DMS53 treated with DMSO at 0.1 percent for 48 hours (cell line): ENCODE data around the gene CD164L2.

ENCODE experiments used
- DNase-seq: peaks from one replicate; lab custom pipeline; 2025; ENCODE audit not compliant: unreplicated experiment; lab: John Stamatoyannopoulos, UW

Gene CD164L2

GRCh38 chr1:27365372-27366112, 17.6 kb downstream of the CD164L2 start:
- DNase-seq, result peak; percentile 77

DNA sequence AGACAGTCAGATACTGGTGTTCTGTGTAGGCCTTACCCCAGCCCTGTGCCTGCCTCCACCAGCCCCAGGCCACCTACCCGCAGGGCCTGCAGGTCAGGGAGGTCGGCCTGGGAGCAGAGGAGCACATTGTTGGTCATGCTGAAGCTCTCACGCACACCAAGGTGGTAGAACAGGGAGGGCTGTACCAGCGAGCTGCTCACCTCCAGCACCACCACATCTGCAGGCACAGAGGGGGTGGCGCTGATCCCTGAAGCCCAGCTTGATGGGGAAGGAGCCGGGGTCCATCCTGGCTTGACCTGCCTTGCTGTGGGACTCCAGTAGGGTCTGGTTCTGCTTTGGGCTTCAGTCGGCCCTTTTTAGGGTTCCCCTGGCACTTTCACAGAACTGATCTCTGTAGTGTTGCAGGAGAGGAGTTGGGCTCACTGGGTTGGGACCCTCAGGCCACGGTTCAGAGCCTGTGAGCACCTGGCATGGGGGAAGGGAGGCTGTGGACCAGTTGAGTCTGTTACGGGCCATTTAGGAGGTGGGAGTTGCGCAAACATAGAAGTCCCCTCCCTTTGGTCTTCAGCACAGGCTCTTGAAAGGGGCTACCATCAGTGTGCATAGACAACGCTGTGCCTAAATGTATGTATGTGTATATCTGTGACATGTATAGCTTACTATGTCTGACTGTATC, 18.3 kb downstream of the CD164L2 start:
- no peak for DNase-seq

DNA sequence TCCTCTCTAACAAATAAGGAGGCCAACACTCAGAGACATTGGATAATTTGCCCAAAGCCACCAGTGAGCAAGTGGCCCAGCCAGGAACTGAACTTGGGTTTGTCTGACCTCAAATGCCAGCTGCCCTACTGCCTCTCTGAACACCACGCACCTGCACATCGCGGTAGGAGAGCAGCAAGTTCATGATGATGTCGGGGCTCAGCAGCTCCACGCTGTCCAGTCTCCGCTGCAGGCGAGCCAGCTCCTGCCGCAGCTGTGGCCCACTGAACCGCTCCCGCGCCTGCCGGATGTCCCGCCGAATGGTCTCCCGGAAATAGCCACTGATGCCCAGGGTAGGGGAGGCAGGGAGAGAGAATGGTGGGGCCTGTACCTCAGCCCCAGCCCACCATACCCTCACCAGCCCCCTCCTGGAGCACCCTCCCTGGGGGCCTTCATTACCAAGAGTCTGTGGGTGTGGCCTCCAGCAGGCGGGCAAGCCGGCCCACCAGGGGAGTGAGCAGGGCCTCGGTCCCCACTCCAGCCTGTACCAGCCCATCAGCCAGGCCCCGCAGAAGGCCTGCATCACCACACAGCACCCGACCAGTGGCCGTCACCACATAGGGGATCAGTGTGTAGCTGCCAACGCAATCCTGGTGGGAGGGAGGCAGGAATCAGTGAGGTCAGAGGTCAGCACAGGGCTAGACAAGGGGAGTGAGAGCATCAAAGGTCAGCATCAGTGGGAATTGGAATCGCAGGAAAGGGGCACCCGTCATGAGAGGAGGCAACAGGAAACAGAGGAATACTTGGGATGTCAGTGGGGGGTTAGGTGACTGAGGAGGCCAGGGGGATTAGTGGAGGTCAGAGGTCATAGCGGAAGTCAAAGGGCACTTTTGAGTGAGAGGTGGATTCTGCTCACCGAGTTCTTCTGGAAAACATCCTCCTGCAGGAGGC, 19.1 kb downstream of the CD164L2 start:
- DNase-seq, result no peak

DNA sequence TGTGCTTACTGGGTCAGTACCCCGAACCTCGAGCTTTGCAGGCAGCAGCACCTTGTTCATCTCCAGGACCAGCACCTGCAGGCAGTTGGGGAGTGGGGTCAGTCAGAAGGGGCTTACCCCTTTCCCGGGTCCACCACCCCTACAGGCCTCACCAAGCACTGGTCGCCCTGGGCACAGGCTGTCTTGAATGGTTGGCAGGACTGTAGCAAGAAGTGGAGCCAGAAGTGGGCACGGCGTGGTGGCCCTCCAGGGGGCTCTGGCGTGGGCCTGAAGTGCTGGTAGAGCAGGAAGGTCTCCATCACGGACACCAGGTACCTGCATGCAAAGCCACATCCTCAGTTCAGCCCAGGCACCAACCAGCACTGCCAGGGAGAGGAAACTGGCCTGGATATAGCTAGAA, 21.6 kb downstream of the CD164L2 start:
- no peak for DNase-seq

DNA sequence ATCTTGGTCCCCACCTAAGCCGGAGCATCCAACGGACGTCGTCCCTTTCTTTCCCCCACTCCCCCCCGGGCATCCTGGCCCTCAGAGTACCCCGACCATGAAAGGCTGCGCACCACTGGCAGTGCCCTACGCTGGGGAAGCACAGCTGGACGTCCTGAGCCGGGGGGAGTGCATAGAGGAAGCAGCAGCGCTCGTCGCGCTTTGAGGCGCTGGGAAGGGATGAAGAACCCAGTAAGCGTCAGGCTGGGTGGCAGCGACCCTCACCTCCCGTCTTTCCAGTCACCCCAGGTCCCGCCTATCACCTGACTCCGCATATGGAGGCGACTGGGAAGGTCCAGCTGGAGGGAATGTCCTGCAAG, 22.1 kb downstream of the CD164L2 start:
- DNase-seq, result no peak

DNA sequence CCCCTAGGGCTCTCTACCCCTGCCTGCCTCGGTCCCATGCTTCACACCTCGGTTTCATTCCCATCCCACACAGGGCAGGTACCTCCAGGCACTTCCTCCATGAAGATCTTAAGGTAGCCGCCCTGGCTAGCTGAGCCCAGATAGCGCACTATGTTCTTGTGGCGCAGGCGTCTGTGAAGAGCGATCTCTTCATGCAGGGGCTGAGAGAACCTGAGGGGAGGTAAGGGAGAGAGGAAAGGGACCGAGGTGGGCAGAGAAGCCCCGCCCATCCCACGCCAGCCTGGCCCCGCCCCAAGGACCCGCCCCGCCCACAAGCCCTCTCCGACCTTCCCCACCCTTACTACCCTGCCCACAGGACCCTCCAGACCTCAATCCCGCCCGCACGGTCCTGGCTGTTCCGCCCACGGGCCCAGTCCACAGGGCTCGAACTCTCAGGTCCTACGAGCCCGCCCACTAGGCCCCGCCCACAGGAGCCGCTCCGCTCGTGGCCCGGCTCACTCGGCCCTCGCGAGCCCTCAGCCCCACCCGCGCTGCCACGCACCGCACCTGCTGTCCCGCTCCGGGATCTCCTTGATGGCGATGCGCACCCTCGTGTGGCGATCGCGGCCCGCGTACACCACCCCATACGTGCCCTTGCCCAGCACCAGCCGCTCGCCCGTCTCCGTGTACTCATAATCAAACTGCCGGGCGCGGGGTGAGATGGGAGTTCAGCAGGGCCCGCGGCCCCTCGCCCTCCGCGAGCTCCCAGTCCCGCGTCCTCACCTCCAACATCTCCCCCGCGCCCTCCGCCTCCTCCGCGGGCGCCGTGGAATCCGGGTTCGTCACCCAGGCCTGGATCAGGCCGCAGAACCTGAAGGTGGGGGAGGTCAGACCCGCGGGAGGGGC, 22.7 kb downstream of the CD164L2 start:
- DNase-seq, result no peak

- no peak for DNase-seq
Measured at GRCh38 chr1:27359822-27360158, 23.3 kb downstream of the CD164L2 start.

DNA sequence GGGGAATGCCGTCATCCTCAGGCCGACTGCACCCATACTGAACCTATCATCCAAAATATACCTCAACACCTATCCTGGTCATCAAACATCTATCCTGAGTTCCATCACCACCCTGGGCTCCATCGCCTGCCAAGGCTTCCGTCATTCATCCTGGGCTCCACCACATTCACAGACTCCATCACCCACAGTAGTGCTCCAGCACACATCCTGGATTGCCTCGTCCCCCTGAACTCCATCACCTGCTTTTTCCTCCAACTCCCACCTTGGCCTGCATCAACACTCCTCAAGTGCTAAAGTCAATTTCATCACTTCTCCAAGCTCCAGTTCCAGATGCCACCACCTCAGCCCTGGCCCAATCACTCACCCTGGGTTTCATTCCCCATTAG, 24.2 kb downstream of the CD164L2 start:
- no peak for DNase-seq

DNA sequence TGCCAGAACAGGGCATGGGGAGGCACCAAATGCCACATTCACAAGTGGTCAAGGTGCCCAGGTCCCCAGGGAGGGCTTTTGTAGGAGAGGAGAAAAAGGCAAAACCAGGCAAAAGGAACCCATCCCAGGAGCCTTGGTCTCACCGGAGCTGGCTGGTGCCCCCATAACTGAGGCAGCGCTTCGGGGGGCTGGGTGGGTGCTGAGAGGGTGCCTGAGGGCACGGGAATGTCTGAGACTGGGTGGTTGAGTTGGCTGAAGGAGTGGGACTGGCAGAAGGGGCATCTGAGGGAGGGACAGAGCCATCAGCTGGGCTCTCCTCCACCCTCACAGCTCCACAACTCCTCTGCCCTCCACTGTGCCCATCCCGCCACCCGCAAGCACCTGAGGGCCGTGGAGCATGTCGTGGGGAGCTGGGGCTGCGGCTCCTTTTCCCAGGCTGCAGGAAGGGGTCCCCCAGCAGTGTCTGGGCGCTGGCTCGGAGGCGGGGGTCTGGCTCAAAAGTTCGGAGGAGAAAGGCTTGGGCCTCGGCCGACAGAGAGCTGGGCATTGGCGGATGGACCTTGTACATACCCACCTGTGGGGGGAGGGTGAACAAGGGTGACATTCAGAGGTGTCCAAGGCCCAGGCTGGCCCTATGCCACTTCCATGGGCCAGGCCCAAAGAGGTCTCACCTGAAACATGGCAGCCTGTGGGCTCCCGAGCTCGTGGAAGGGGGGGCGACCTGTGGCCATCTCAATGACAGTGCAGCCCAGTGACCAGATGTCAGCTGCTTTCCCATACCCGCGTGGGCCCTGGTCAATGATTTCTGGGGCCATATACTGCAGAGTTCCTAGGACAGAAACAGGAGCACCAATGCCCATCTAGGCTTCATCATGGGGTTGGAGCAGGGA, 24.9 kb downstream of the CD164L2 start:
- no peak for DNase-seq

GRCh38 chr1:27357281-27358037, 25.7 kb downstream of the CD164L2 start:
- peak; percentile 57 for DNase-seq

GRCh38 chr1:27356619-27357280, 26.4 kb downstream of the CD164L2 start:
- no peak for DNase-seq

- no peak for DNase-seq
Measured at GRCh38 chr1:27356277-27356618, 26.9 kb downstream of the CD164L2 start.

DNA sequence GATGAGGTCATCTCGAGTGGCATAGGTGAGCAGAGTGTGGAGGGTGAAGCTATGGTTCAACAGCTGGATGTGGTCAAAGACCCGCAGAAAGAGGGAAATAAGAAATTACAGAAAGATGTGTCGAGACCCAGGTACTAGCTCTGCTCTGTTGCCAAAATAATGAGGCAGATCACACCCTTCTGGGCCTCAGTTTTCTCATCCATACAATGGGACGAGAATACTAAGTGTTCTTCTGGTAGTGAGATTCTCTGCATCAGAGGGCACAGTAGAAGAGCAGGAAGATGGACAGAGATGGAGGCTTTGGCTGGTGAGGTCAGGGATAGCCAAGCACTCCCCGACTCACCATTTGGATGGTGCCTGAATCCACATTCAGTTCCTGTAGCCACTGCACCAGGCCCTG, 27.4 kb downstream of the CD164L2 start:
- no peak for DNase-seq

DNA sequence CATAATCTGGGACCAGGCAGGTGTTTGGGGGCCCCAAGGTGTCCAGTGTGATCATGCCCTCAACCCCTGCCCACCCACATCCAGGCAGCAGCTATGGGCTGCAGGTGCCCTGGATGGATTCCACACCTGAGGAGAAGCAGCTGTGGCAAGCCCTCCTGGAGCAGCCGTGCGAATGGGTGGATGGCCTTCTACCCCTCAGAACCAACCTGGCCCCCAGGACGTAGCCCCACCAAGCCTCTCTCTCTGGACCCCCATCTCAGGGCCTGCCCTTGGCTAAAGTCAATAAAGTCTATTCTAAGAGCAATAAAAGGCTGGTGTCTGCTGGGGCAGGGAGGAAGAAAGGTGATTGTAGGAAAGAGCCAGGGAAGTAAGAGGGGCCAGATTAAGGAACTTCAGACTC, 29.5 kb downstream of the CD164L2 start:
- no peak for DNase-seq

DNA sequence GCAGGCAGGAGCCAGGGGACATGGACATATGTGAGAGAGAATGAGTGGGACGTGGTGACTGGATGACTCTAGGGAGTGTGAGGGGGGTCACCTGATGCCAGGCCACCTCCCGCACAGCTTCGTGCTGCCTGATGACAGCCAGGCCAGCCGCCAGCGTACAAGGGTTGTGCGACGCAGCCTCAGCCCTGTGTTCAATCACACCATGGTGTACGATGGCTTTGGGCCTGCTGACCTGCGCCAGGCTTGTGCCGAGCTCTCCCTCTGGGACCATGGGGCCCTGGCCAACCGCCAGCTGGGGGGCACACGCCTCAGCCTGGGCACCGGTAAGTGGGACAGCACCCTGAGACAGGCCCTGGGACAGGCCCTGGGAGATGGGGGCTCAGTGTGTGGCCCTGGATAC, 30.0 kb downstream of the CD164L2 start:
- no peak for DNase-seq

DNA sequence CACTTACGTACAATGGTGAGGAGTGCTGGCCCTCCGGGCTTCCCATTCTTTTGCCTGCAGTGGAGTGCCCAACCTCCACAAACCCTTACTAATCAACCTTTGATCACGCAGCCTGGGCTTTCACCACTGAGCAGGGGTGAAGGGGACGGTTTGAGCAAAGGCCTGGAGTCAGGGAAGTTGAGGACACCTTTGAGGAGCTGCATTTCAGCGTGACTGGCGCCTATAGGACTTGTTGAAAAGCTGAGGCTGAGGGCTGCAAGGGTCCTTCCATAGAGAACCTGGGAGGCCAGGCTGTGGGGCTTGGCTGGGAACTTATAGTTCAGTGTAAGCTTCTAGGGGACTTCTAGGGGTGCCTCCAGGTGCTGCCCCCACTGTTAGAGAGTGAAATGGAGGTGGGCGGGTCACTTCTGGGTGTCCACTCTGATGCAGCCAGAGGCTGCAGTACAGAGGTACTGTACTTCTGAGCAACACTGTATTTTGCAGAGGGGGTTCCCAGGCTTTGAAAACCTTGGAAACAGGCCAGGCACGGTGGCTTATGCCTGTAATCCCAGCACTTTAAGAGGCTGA, 31.5 kb downstream of the CD164L2 start:
- DNase-seq, result no peak

GRCh38 chr1:27350663-27351540, 32.2 kb downstream of the CD164L2 start:
- DNase-seq, result peak; percentile 37
